Stimulated activated CD4-positive, alpha-beta T cell treated with anti-CD3 and anti-CD28 coated beads, TNF-alpha, amount 100 ng/mL, for 24 hours (primary cell): Measurements from ENCODE around the gene MGMT.

Source experiments
- DNase-seq, 3 experiments: peaks; one replicate each; pipeline ENCODE4 v3.0.0-alpha.2; 2020; ENCODE audit warnings: low read depth in 3 of 3

Gene MGMT

GRCh38 chr10:129455625-129456024 is 11.4 kb upstream of the MGMT start:
- no peak for DNase-seq

- DNase-seq: no peak
These were observed 7.1 kb upstream of the MGMT start for GRCh38 chr10:129459762-129460539.

DNA sequence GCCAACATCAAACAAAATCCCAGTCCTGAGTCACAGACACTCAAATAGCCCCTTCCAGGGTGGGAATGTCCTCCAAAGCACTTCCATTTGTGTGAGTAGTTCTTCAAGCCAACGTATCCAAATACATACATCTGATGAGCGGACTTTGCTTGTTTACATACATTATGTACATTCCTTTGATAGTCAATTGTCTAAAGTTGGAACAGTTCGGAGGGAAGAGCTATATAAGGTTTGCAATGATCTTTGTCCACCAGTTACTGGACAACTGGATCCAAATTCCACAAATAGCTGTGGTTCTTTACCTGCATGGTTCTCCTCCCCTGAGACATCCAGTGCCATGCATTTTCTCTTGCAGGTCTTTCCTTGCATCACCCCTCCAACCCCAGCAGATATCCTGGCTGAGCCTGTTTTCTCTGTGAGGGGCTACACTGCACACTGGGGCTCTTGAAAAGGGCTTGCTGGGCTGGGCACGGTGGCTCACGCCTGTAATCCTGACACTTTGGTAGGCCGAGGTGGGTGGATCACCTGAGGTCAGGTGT is 4.7 kb upstream of the MGMT start:
- DNase-seq: no peak

DNA sequence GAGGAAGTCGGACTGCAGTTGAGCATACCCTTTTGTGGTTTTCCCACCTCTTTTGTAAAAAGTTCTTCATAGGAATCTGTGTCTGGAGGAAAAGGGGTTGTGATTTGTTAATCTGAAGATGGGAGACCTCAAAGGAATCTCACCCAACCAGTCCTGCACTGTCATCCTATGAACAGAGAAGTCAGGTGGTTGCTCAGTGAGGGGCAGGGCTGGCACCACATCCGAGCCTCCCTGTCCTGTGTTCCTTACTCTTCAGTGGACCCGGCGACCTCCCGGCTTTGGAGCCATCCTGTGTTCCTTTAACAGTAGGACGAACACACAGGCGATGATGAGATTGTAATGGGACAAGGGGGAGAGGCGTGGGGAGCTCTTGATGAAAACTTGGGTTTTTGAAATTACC is 2.8 kb upstream of the MGMT start:
- DNase-seq: no peak

- no peak for DNase-seq
These were observed 992 bp upstream of the MGMT start for GRCh38 chr10:129465796-129466702.

- DNase-seq: no peak
These were observed 471 bp downstream of the MGMT start for GRCh38 chr10:129467359-129468064.

- DNase-seq: no peak
These were observed 1.1 kb downstream of the MGMT start for GRCh38 chr10:129468187-129468586.

DNA sequence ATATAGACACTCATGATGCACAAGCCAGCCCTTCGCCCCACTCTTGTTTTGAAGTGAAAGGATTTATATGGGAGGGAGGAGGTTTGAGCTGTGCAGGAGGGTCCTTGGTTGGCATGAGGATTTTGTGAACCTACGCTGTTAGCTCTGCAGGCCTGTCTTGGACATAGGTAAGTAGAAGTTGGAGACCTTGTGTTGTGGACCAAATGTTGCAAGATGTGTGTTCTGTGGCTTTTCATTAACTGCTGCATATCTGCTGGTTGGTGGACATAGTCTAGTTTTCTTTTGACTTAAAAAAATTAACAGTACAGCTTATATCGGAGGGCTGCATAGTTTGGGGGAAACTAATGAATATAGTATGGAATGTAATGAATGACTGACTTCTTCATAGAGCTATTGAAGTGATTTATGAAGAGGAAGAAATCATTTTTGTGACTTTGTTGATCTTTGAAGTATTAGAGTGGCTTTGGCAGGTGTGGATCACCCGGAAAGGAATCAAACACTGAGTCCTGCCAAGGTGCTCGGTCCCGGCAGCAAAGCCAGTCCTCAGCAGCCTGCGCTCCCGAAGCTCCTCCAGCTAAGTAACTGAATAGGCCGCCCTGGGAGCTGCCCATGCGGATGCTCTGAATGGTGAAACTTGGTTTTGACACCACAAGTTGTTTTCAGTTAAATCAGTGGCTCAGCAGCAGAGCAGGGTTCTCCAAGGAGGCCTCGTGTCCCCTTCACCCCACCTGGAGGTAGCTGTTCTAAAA is 3.2 kb downstream of the MGMT start:
- DNase-seq: no peak

GRCh38 chr10:129471447-129472175 is 4.6 kb downstream of the MGMT start:
- no peak for DNase-seq

DNA sequence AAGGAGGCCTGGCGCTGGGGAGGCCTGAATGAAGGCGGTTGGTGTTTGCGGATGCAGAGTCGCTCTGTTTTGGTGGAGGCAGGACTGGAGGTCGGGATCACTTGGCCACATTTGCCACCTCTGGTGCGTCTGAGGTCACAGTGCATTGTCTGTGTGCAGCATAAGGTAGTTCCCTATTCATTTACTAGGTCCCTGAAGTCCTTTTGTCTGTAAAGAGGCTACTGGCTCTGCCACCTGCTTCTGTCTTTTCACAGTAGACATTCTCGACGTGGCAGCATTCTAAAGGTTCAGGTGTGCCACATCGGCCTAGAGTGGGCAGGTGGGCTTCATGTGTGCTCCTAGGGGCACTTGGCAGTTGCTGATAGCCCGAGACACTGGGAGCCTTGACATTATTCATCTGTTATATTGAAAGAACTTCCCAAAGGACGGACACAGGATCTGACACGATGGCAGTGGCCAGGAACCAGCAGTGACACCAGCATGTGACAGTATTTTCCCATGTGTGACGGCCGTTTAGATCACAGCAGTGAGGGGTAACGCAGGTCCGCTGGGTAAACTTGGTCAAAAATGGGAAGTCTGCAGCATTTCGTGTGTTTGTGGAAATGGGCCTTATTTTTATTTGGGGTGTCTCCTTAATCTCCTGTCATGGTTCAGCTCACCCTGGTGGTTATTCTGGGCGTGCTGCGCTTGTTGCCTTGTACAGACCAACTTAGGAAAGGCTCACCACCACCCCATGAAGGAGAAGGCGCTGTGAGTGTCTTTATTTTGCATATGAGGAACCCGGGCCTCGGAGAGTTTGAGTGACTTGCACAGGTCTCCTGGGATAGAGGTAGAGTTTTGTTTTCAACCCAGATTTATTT is 5.9 kb downstream of the MGMT start:
- no peak for DNase-seq

GRCh38 chr10:129474642-129475041 is 7.6 kb downstream of the MGMT start:
- DNase-seq: no peak

DNA sequence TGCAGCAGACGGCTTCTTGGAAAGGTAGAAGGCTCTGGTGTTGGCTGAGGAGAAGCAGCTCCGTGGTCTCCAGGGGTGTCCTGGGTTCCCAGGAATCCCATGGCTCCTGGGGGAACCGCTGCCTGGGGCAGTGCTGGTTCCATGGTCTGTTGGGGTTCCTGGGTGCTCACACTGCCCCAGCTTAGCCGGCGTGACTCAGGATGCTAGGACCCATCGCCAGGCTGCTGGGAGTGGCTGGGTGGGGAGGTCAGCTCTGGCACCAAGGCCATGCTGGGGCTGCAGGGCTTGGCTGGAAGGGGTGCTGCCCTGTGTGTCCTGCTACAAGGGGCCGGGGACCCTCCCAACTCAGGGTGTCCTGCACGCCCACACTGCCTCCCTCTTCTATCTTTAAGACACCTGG is 9.4 kb downstream of the MGMT start:
- no peak for DNase-seq

GRCh38 chr10:129477051-129477450 is 10.0 kb downstream of the MGMT start:
- DNase-seq: no peak

GRCh38 chr10:129481641-129482040 is 14.6 kb downstream of the MGMT start:
- DNase-seq: no peak

- DNase-seq: no peak
These were observed 16.5 kb downstream of the MGMT start for GRCh38 chr10:129483430-129484010.

DNA sequence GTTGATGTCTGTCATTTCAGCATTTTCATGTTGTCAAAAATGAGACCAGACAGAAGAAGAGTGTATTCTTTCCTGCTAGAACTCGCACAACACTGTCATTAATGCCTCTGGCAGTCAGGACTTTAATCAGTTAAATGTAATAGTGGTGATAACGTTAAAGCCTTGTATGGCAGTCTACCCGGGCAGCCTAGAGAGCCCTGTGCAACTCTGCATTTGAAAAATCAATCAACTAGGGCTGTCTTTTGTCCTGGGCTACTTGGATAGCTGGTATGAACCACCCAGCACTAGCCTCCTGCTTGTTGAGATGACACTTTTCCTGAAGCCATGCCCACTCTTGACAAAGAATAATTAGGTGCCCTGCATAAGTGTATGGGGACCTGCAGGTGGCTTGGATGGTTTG is 19.8 kb downstream of the MGMT start:
- DNase-seq: no peak

GRCh38 chr10:129491123-129491734 is 24.2 kb downstream of the MGMT start:
- DNase-seq: no peak

GRCh38 chr10:129494176-129494575 is 27.1 kb downstream of the MGMT start:
- DNase-seq: no peak

- DNase-seq: no peak
These were observed 27.7 kb downstream of the MGMT start for GRCh38 chr10:129494740-129495139.
